Measurements from ENCODE around the gene TAPT1.
"Not testable (repeated sequence)": the region's sequence is repeated elsewhere in the genome, so short reads cannot be mapped to it uniquely, and the experiment has no call there.

Gene TAPT1

GRCh38 chr4:16225863-16226815 lies at the start of gene TAPT1:
TSS of gene TAPT1 (minus strand) at chr4:16226471. CDS start at chr4:16226457, 14 bp downstream.
- DNase-seq, result no peak

- no peak for DNase-seq
These were observed 45.1 kb upstream of the TAPT1 start for GRCh38 chr4:16271411-16271810.

- no peak for DNase-seq
These were observed 44.4 kb upstream of the TAPT1 start for GRCh38 chr4:16270454-16271328.

GRCh38 chr4:16269742-16270453 lies 43.6 kb upstream of the TAPT1 start:
- not testable (repeated sequence) for DNase-seq

- DNase-seq, result no peak
These were observed 43.0 kb upstream of the TAPT1 start for GRCh38 chr4:16269240-16269639.

- DNase-seq, result no peak
These were observed 42.0 kb upstream of the TAPT1 start for GRCh38 chr4:16268290-16268689.

GRCh38 chr4:16267639-16268038 lies 41.4 kb upstream of the TAPT1 start:
- DNase-seq, result no peak

- no peak for DNase-seq
These were observed 39.5 kb upstream of the TAPT1 start for GRCh38 chr4:16265820-16266219.

- DNase-seq, result no peak
These were observed 38.5 kb upstream of the TAPT1 start for GRCh38 chr4:16264798-16265197.

- DNase-seq, result no peak
These were observed 36.8 kb upstream of the TAPT1 start for GRCh38 chr4:16263056-16263455.

- DNase-seq, result no peak
These were observed 35.9 kb upstream of the TAPT1 start for GRCh38 chr4:16262188-16262587.

GRCh38 chr4:16261313-16261878 lies 35.1 kb upstream of the TAPT1 start:
- no peak for DNase-seq

- DNase-seq, result no peak
These were observed 33.6 kb upstream of the TAPT1 start for GRCh38 chr4:16259889-16260246.

- no peak for DNase-seq
These were observed 33.1 kb upstream of the TAPT1 start for GRCh38 chr4:16259241-16259888.

GRCh38 chr4:16257611-16258010 lies 31.3 kb upstream of the TAPT1 start:
- DNase-seq, result no peak

GRCh38 chr4:16256343-16256742 lies 30.1 kb upstream of the TAPT1 start:
- no peak for DNase-seq

- no peak for DNase-seq
These were observed 29.5 kb upstream of the TAPT1 start for GRCh38 chr4:16255730-16256129.

GRCh38 chr4:16253127-16253960 lies 27.1 kb upstream of the TAPT1 start:
- no peak for DNase-seq

GRCh38 chr4:16250661-16251365 lies 24.5 kb upstream of the TAPT1 start:
- DNase-seq, result no peak

- DNase-seq, result no peak
These were observed 22.3 kb upstream of the TAPT1 start for GRCh38 chr4:16248605-16249004.

- DNase-seq, result no peak
These were observed 19.0 kb upstream of the TAPT1 start for GRCh38 chr4:16245241-16245640.

Data from SHP77 treated with DMSO at 0.1 percent for 48 hours (cell line).